WTC11 (cell line): ENCODE data around the gene DIDO1. TPM values are rescaled to one million over a fixed set of nuclear protein-coding genes. Genes with fewer than 3 reads are reported as not detected.

Experiments
- ATAC-seq: fragments of 200-7000 bp; cut with Tn5 transposase; 2 replicates; pipeline ENCODE4 v1.10.0; 2021; ENCODE audit warnings: mild to moderate bottlenecking, moderate library complexity
- CTCF ChIA-PET: fragments of 300-600 bp; sonication (Branson Sonifier 250); formaldehyde crosslinking; loops from one replicate; lab custom pipeline; 2021; ENCODE audit warnings: antibody characterized with exemption; lab: Charles Lee
- POLR2A ChIA-PET: fragments of 350-600 bp; sonication (Branson Sonifier 250); formaldehyde crosslinking; loops from one replicate; lab custom pipeline; 2021; ENCODE audit warnings: antibody characterized with exemption; lab: Charles Lee
- DNase-seq: peaks from one replicate; pipeline ENCODE4 v3.0.0; 2021; ENCODE audit warnings: low spot score
- H3K27ac Mint-ChIP-seq: 2 replicates; pipeline ENCODE4 v1.8.0; 2021; ENCODE audit warnings: mixed read lengths
- H3K27me3 Mint-ChIP-seq: 2 replicates; pipeline ENCODE4 v1.8.0; 2021; ENCODE audit warnings: low read depth, mild to moderate bottlenecking, moderate library complexity, mixed read lengths
- H3K36me3 Mint-ChIP-seq: 2 replicates; pipeline ENCODE4 v1.8.0; 2021; ENCODE audit warnings: mixed read lengths
- H3K4me1 Mint-ChIP-seq: 2 replicates; pipeline ENCODE4 v1.8.0; 2022; ENCODE audit warnings: mixed read lengths
- H3K4me3 Mint-ChIP-seq: 2 replicates; pipeline ENCODE4 v1.8.0; 2021; ENCODE audit warnings: mild to moderate bottlenecking, moderate library complexity, mixed read lengths
- H3K9me3 Mint-ChIP-seq: 2 replicates; pipeline ENCODE4 v1.8.0; 2021; ENCODE audit warnings: mixed read lengths
- AFF4 ChIP-seq: sonication (generic); formaldehyde crosslinking; IDR thresholded peaks from 2 replicates; pipeline ENCODE4 v1.8.1; 2023; ENCODE audit warnings: mild to moderate bottlenecking, missing genetic modification reagents, borderline replicate concordance
- AR ChIP-seq: fragments of 250-450 bp; sonication (Bioruptor Pico); IDR thresholded peaks from 2 replicates; pipeline ENCODE4 v1.9.0; 2021; ENCODE audit warnings: mild to moderate bottlenecking
- ATF1 ChIP-seq: sonication (generic); formaldehyde crosslinking; IDR thresholded peaks from 2 replicates; pipeline ENCODE4 v1.8.1; 2023; ENCODE audit warnings: mild to moderate bottlenecking, moderate library complexity, missing genetic modification reagents
- CREB1 ChIP-seq: sonication (generic); formaldehyde crosslinking; IDR thresholded peaks from 2 replicates; pipeline ENCODE4 v1.8.0; 2023; ENCODE audit warnings: mild to moderate bottlenecking, missing genetic modification reagents
- E2F1 ChIP-seq: sonication (generic); formaldehyde crosslinking; IDR thresholded peaks from 2 replicates; pipeline ENCODE4 v1.8.0; 2022; ENCODE audit warnings: mild to moderate bottlenecking, missing genetic modification reagents
- FOXK1 ChIP-seq: sonication (generic); formaldehyde crosslinking; IDR thresholded peaks from 2 replicates; pipeline ENCODE4 v1.8.0; 2022; ENCODE audit warnings: mild to moderate bottlenecking, moderate library complexity, missing genetic modification reagents
- GRHL2 ChIP-seq: fragments of 250-450 bp; sonication (Bioruptor Pico); IDR thresholded peaks from 2 replicates; pipeline ENCODE4 v1.8.0; 2022; ENCODE audit warnings: mild to moderate bottlenecking, moderate library complexity; ENCODE audit not compliant: insufficient replicate concordance, severe bottlenecking
- JUN ChIP-seq: sonication (generic); formaldehyde crosslinking; IDR thresholded peaks from 2 replicates; pipeline ENCODE4 v1.8.0; 2023; ENCODE audit warnings: mild to moderate bottlenecking, missing genetic modification reagents
- KAT7 ChIP-seq: sonication (generic); formaldehyde crosslinking; IDR thresholded peaks from 2 replicates; pipeline ENCODE4 v1.8.1; 2023; ENCODE audit warnings: missing genetic modification reagents, mild to moderate bottlenecking, borderline replicate concordance
- MXD4 ChIP-seq: fragments of 250-450 bp; sonication (Bioruptor Pico); IDR thresholded peaks from 2 replicates; pipeline ENCODE4 v1.8.0; 2021; ENCODE audit warnings: mild to moderate bottlenecking, moderate library complexity, borderline replicate concordance
- NFE2L1 ChIP-seq: sonication (generic); formaldehyde crosslinking; IDR thresholded peaks from 2 replicates; pipeline ENCODE4 v1.8.1; 2023; ENCODE audit warnings: missing genetic modification reagents
- NR3C1 ChIP-seq: sonication (generic); formaldehyde crosslinking; conservative IDR thresholded peaks from 2 replicates; pipeline ENCODE4 v1.8.1; 2023; ENCODE audit warnings: low read depth, mild to moderate bottlenecking, missing genetic modification reagents
- SP1 ChIP-seq: sonication (generic); formaldehyde crosslinking; conservative IDR thresholded peaks from 2 replicates; pipeline ENCODE4 v1.8.1; 2022; ENCODE audit warnings: missing genetic modification reagents
- STAT6 ChIP-seq: sonication (generic); formaldehyde crosslinking; conservative IDR thresholded peaks from 2 replicates; pipeline ENCODE4 v1.8.1; 2023; ENCODE audit warnings: mild to moderate bottlenecking, low read depth, missing genetic modification reagents, moderate library complexity
- TP53 ChIP-seq: sonication (generic); formaldehyde crosslinking; IDR thresholded peaks from 2 replicates; pipeline ENCODE4 v1.8.1; 2023; ENCODE audit warnings: mild to moderate bottlenecking, missing genetic modification reagents
- ZBTB21 ChIP-seq: sonication (generic); formaldehyde crosslinking; IDR thresholded peaks from 2 replicates; pipeline ENCODE4 v1.8.1; 2023; ENCODE audit warnings: mild to moderate bottlenecking, missing genetic modification reagents, borderline replicate concordance
- ZMAT4 ChIP-seq: fragments of 250-450 bp; sonication (Bioruptor Pico); IDR thresholded peaks from 2 replicates; pipeline ENCODE4 v1.9.0; 2021; ENCODE audit warnings: mild to moderate bottlenecking
- ZNF219 ChIP-seq: sonication (generic); formaldehyde crosslinking; IDR thresholded peaks from 2 replicates; pipeline ENCODE4 v1.8.0; 2023; ENCODE audit warnings: missing genetic modification reagents, mild to moderate bottlenecking, borderline replicate concordance
- ZNF263 ChIP-seq: sonication (generic); formaldehyde crosslinking; IDR thresholded peaks from 2 replicates; pipeline ENCODE4 v1.8.1; 2022; ENCODE audit warnings: low read depth, mild to moderate bottlenecking, moderate library complexity, missing genetic modification reagents
- ZNF317 ChIP-seq: sonication (generic); formaldehyde crosslinking; IDR thresholded peaks from 2 replicates; pipeline ENCODE4 v1.8.1; 2023; ENCODE audit warnings: low read depth, mild to moderate bottlenecking, moderate library complexity, missing genetic modification reagents, borderline replicate concordance
- ZNF532 ChIP-seq: fragments of 250-450 bp; sonication (Bioruptor Pico); IDR thresholded peaks from 2 replicates; pipeline ENCODE4 v1.9.0; 2021; ENCODE audit warnings: mild to moderate bottlenecking, borderline replicate concordance
- total RNA-seq: library from RNA; stranded (reverse); gene quantifications from 3 replicates; pipeline ENCODE4 v1.2.3, GENCODE V29; 2021

Gene DIDO1
- total RNA-seq, 1 experiment from 2014 or later, result 87.3 TPM

- no peak for TF ChIP-seq AFF4 (CRISPR knock-in tag)
- no peak for TF ChIP-seq ZNF219 (CRISPR knock-in tag)
Measured at GRCh38 chr20:62831854-62832211, 94.5 kb downstream of the DIDO1 start (continued).

- no peak for ATAC-seq
- Mint-ChIP-seq H3K27ac (peak overlapping the region; percentile 63), H3K4me1 (peaks cover 19% of the 10 kb centered on the region), H3K27me3 (no peaks in the 10 kb centered on the region), H3K9me3 (no peaks in the 10 kb centered on the region), H3K36me3 (peaks cover 6% of the 10 kb centered on the region; the same call in 1 of the 2 replicates), H3K4me3 (no peak overlapping the region)
- no peak for DNase-seq
- ChIA-PET CTCF (interaction anchor here (1.5 to 2.2 kb wide), 3 partner anchors 8 to 56 kb away, joined by 3 to 6 read pairs (median 4); no protein-coding TSS in a partner anchor), POLR2A (interaction anchor here (1.1 kb wide), 1 partner anchor 15 kb away, joined by 4 read pairs; no protein-coding TSS in a partner anchor)
- no peak for TF ChIP-seq ATF1 (CRISPR knock-in tag)
- TF ChIP-seq TP53 (CRISPR knock-in tag), result no peak
- TF ChIP-seq MXD4 (CRISPR knock-in tag), result no peak
- no peak for TF ChIP-seq ZNF532
- no peak for TF ChIP-seq STAT6
- TF ChIP-seq ZNF263 (CRISPR knock-in tag), result no peak
- no peak for TF ChIP-seq ZBTB21 (CRISPR knock-in tag)
- no peak for TF ChIP-seq GRHL2 (CRISPR knock-in tag)
- TF ChIP-seq SP1 (CRISPR knock-in tag), result no peak
- no peak for TF ChIP-seq NR3C1 (CRISPR knock-in tag)
- no peak for TF ChIP-seq CREB1 (CRISPR knock-in tag)
- no peak for TF ChIP-seq FOXK1 (CRISPR knock-in tag)
- no peak for TF ChIP-seq NFE2L1 (CRISPR knock-in tag)
- no peak for TF ChIP-seq E2F1 (CRISPR knock-in tag)
- no peak for TF ChIP-seq JUN (CRISPR knock-in tag)
- no peak for TF ChIP-seq AR (CRISPR knock-in tag)
- TF ChIP-seq ZNF317, result no peak
- TF ChIP-seq KAT7 (CRISPR knock-in tag), result no peak
- no peak for TF ChIP-seq ZMAT4 (CRISPR knock-in tag)
Measured at GRCh38 chr20:62831361-62831788, 94.9 kb downstream of the DIDO1 start.
